Thoracic aorta (tissue), 2 donors: ENCODE measurements around the gene CCDC13. TPM values are rescaled to one million over a fixed set of nuclear protein-coding genes. Genes with fewer than 3 reads are reported as not detected.

Experiments used
- ATAC-seq: fragments of 150-250 bp; one replicate; pipeline ENCODE4 v1.8.0; 2017; ENCODE audit warnings: low read depth; ENCODE audit not compliant: insufficient number of reproducible peaks, low FRiP score
- DNase-seq: peaks from one replicate; pipeline ENCODE4 v3.0.0-alpha.2; 2020; ENCODE audit warnings: low spot score
- H3K27ac ChIP-seq, 2 donors: fragments of 200-600 bp; sonication (generic); 1 replicate in 1 of 2; 2 replicates in 1 of 2; pipeline ENCODE4 v1.5.1; 2016; ENCODE audit warnings: mild to moderate bottlenecking in 2 of 2, moderate library complexity in 2 of 2
- H3K27me3 ChIP-seq: fragments of 200-600 bp; sonication (generic); replicated peaks from 2 replicates; pipeline ENCODE4 v1.6.0; 2016; ENCODE audit warnings: mild to moderate bottlenecking; ENCODE audit not compliant: insufficient read depth
- H3K36me3 ChIP-seq: fragments of 200-600 bp; sonication (generic); one replicate; pipeline ENCODE4 v1.5.1; 2016
- H3K4me1 ChIP-seq, 2 donors: fragments of 200-600 bp; sonication (generic); 1 replicate in 1 of 2; 2 replicates in 1 of 2; pipeline versions ENCODE4 v1.5.1 to v1.6.0; 2016; ENCODE audit warnings: low read depth in 2 of 2, mild to moderate bottlenecking in 1 of 2; ENCODE audit not compliant: control insufficient read depth in 1 of 2
- H3K4me3 ChIP-seq: fragments of 200-600 bp; sonication (generic); 2 replicates; pipeline ENCODE4 v1.5.1; 2016; ENCODE audit warnings: mild to moderate bottlenecking
- H3K9me3 ChIP-seq: fragments of 200-600 bp; sonication (generic); 2 replicates; pipeline ENCODE4 v1.5.1; 2016
- total RNA-seq, 2 donors: library from RNA; depleted of rRNA; stranded (reverse); fragments of >200 nt; gene quantifications; one replicate each; pipeline versions ENCODE4 v1.1.0 to v1.2.3, GENCODE V29; 2016
- TF ChIP-seq, protein P1 (sequence below): fragments of 200-600 bp; sonication (generic); IDR thresholded peaks from one replicate; pipeline ENCODE4 v1.5.1; 2019; ENCODE audit warnings: antibody characterized with exemption

Gene CCDC13
- total RNA-seq, 2 donors from 2014 or later = 1.5 to 3.1 TPM

- Histone ChIP-seq H3K4me3 (no peak overlapping the region), H3K27me3 (no peaks in the 10 kb centered on the region), H3K9me3 (no peaks in the 10 kb centered on the region), H3K4me1 (peaks cover 0 to 16% of the 10 kb centered on the region in 2 donors), H3K36me3 (no peaks in the 10 kb centered on the region), H3K27ac (no peak overlapping the region)
- TF ChIP-seq, protein P1, sequence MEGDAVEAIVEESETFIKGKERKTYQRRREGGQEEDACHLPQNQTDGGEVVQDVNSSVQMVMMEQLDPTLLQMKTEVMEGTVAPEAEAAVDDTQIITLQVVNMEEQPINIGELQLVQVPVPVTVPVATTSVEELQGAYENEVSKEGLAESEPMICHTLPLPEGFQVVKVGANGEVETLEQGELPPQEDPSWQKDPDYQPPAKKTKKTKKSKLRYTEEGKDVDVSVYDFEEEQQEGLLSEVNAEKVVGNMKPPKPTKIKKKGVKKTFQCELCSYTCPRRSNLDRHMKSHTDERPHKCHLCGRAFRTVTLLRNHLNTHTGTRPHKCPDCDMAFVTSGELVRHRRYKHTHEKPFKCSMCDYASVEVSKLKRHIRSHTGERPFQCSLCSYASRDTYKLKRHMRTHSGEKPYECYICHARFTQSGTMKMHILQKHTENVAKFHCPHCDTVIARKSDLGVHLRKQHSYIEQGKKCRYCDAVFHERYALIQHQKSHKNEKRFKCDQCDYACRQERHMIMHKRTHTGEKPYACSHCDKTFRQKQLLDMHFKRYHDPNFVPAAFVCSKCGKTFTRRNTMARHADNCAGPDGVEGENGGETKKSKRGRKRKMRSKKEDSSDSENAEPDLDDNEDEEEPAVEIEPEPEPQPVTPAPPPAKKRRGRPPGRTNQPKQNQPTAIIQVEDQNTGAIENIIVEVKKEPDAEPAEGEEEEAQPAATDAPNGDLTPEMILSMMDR = no peak
- DNase-seq = no peak
- ATAC-seq = no peak
Measured at GRCh38 chr3:42734263-42734860, 38.7 kb downstream of the CCDC13 start.

- no peak overlapping the region for H3K27ac ChIP-seq
Measured at GRCh38 chr3:42733501-42734262, 39.4 kb downstream of the CCDC13 start.

GRCh38 chr3:42732829-42733459 lies 40.1 kb downstream of the CCDC13 start:
- TF ChIP-seq, protein P1 = no peak
- no peaks in the 10 kb centered on the region for H3K36me3 ChIP-seq
- DNase-seq (no peak), ATAC-seq (no peak)
- H3K27me3 ChIP-seq = no peaks in the 10 kb centered on the region
- no peak overlapping the region for H3K4me3 ChIP-seq
- H3K4me1 ChIP-seq = peaks cover 0 to 10% of the 10 kb centered on the region in 2 donors
- no peak overlapping the region for H3K27ac ChIP-seq
- no peaks in the 10 kb centered on the region for H3K9me3 ChIP-seq

More at GRCh38 chr3:42733501-42734262, 39.4 kb downstream of the CCDC13 start:
- Histone ChIP-seq H3K27me3 (no peaks in the 10 kb centered on the region), H3K4me1 (peaks cover 0 to 10% of the 10 kb centered on the region in 2 donors), H3K36me3 (no peaks in the 10 kb centered on the region), H3K4me3 (no peak overlapping the region), H3K9me3 (no peaks in the 10 kb centered on the region)
- TF ChIP-seq, protein P1 = no peak
- ATAC-seq = no peak
- DNase-seq = no peak

GRCh38 chr3:42732196-42732828 lies 40.7 kb downstream of the CCDC13 start:
- DNase-seq (no peak), ATAC-seq (no peak)
- TF ChIP-seq, protein P1 = no peak
- Histone ChIP-seq H3K27ac (no peak overlapping the region), H3K36me3 (no peaks in the 10 kb centered on the region), H3K9me3 (no peaks in the 10 kb centered on the region), H3K27me3 (no peaks in the 10 kb centered on the region), H3K4me1 (peaks cover 0 to 10% of the 10 kb centered on the region in 2 donors), H3K4me3 (no peak overlapping the region)
